SKM-1 treated with dmso at 0.1 percent for 144 hours (cell line): ENCODE results near the gene DNAJC18.

Experiments
- DNase-seq: peaks from one replicate; lab custom pipeline; 2025; ENCODE audit not compliant: unreplicated experiment; lab: John Stamatoyannopoulos, UW

The DNAJC18 gene

GRCh38 chr5:139371482-139372435, 67.6 kb downstream of the DNAJC18 start:
- no peak for DNase-seq

GRCh38 chr5:139369181-139369580, 70.1 kb downstream of the DNAJC18 start:
- no peak for DNase-seq

DNA sequence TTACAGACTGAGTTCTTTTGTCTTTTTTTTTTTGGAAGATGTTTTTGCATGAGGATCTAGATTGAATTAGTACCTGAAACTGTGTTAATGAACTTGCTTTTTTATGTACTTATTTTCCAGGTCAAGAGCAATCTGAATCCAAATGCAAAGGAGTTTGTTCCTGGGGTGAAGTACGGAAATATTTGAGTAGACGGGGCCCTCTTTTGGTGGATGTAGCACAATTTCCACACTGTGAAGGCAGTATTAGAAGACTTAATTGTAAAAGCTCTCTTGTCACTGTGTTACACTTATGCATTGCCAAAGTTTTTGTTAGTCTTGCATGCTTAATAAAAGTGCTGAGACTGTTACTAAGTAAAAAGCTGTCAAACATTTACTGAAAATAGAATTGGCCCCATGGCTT, 70.7 kb downstream of the DNAJC18 start:
- no peak for DNase-seq

DNA sequence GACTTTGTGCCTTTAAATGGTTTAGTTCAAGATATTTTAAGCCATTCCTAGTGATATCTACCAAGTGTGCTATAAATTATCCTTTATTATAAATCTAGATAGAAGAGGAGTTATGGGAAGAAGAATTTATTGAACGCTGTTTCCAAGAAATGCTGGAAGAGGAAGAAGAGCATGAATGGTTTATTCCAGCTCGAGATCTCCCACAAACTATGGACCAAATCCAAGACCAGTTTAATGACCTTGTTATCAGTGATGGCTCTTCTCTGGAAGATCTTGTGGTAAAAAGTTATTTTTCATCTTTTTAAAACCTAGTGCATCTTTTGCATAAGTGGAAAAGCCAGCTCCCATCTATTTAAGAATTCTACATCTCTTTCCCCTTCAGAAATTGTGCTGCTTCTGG, 74.9 kb downstream of the DNAJC18 start:
- no peak for DNase-seq

DNA sequence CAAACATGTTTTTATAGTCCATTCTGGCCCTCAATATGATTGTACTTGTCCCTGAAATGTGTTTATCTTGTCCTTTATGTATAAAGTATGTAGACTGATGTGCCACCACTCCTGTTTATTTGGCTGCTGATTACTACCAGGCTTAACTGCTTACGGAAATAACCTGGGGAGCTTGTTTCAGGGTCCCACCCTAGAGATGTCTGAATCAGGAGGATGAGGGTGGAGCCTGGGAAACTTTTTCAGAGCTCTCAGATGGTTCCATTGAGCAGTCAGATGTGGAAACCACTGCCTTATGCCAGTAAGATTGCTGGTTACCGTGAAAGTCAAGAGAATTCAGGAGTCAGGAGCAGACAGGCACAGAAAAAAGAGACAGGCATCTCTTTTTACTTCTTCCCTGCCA, 75.4 kb downstream of the DNAJC18 start:
- no peak for DNase-seq

- DNase-seq: no peak
Observed at GRCh38 chr5:139361835-139362429, 77.4 kb downstream of the DNAJC18 start.

DNA sequence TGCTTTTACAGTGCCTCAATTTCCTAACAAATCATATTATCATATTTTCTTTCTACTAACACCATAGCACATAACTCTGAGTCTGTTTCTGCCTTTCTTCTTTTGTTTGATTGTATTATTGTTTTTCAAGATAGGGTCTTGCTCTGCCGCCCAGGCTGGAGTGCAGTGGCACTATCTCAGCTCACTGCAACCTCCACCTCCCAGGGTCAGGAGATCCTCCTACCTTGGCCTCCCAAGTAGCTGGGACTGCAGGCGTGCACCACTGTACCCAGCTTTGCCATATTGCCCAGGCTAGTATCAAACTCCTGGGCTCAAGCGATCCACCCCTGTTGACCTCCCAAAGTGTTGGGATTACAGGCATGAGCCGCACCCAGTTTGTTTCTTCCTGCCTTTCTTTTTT, 78.9 kb downstream of the DNAJC18 start:
- DNase-seq: no peak
